Measurements from ENCODE around the gene PRORP. TPM values are rescaled to one million over a fixed set of nuclear protein-coding genes. Genes with fewer than 3 reads are reported as not detected.

PRORP gene
- polyA plus RNA-seq, 1 donor, result 17.5 TPM

Other genes with a start within 250 kb of the PRORP start
- 18.4 TPM for gene BAZ1A, start 247.2 kb upstream of the PRORP start, polyA plus RNA-seq (ENCODE audit: insufficient read length)
- gene SRP54, start 139.6 kb upstream of the PRORP start, polyA plus RNA-seq (ENCODE audit: insufficient read length), result 49.1 TPM
- 36.4 TPM for gene FAM177A1, start 76.3 kb upstream of the PRORP start, polyA plus RNA-seq (ENCODE audit: insufficient read length)
- gene PPP2R3C, start 562 bp upstream of the PRORP start, polyA plus RNA-seq (ENCODE audit: insufficient read length), result 41.6 TPM
- gene PSMA6, start 169.8 kb downstream of the PRORP start, polyA plus RNA-seq (ENCODE audit: insufficient read length), result 214 TPM